ENCODE results near the gene ABCA6.
"Not testable (repeated sequence)": the region's sequence is repeated elsewhere in the genome, so short reads cannot be mapped to it uniquely, and the experiment has no call there.

The ABCA6 gene

GRCh38 chr17:69141431-69142174, at the start of gene ABCA6:
ABCA6 (minus strand) TSS chr17:69141895; CDS start chr17:69140703, 1,192 bp downstream.
- no peak for DNase-seq (ENCODE audit: low read depth)

GRCh38 chr17:69188796-69189195, 47.1 kb upstream of the ABCA6 start:
- no peak for DNase-seq (ENCODE audit: low read depth)

- DNase-seq (ENCODE audit: low read depth), result no peak
These were observed 46.4 kb upstream of the ABCA6 start for GRCh38 chr17:69188064-69188463.

GRCh38 chr17:69187294-69187693, 45.6 kb upstream of the ABCA6 start:
- no peak for DNase-seq (ENCODE audit: low read depth)

- DNase-seq (ENCODE audit: low read depth), result no peak
These were observed 37.7 kb upstream of the ABCA6 start for GRCh38 chr17:69179227-69179952.

- DNase-seq (ENCODE audit: low read depth), result no peak
These were observed 34.7 kb upstream of the ABCA6 start for GRCh38 chr17:69176457-69176795.

- DNase-seq (ENCODE audit: low read depth), result no peak
These were observed 34.1 kb upstream of the ABCA6 start for GRCh38 chr17:69175625-69176456.

- DNase-seq (ENCODE audit: low read depth), result no peak
These were observed 33.5 kb upstream of the ABCA6 start for GRCh38 chr17:69175262-69175624.

GRCh38 chr17:69173118-69173517, 31.4 kb upstream of the ABCA6 start:
- no peak for DNase-seq (ENCODE audit: low read depth)

- DNase-seq (ENCODE audit: low read depth), result no peak
These were observed 28.7 kb upstream of the ABCA6 start for GRCh38 chr17:69170377-69170776.

GRCh38 chr17:69168642-69169041, 26.9 kb upstream of the ABCA6 start:
- not testable (repeated sequence) for DNase-seq (ENCODE audit: low read depth)

GRCh38 chr17:69166957-69167356, 25.3 kb upstream of the ABCA6 start:
- no peak for DNase-seq (ENCODE audit: low read depth)

GRCh38 chr17:69164206-69164605, 22.5 kb upstream of the ABCA6 start:
- DNase-seq (ENCODE audit: low read depth), result no peak

- no peak for DNase-seq (ENCODE audit: low read depth)
These were observed 17.7 kb upstream of the ABCA6 start for GRCh38 chr17:69159418-69159817.

- no peak for DNase-seq (ENCODE audit: low read depth)
These were observed 12.6 kb upstream of the ABCA6 start for GRCh38 chr17:69154267-69154666.

- no peak for DNase-seq (ENCODE audit: low read depth)
These were observed 8.6 kb upstream of the ABCA6 start for GRCh38 chr17:69150333-69150732.

- no peak for DNase-seq (ENCODE audit: low read depth)
These were observed 5.8 kb upstream of the ABCA6 start for GRCh38 chr17:69147460-69147859.

GRCh38 chr17:69144331-69145255, 2.9 kb upstream of the ABCA6 start:
- no peak for DNase-seq (ENCODE audit: low read depth)

GRCh38 chr17:69143683-69144231, 2.1 kb upstream of the ABCA6 start:
- no peak for DNase-seq (ENCODE audit: low read depth)

GRCh38 chr17:69143151-69143550, 1.5 kb upstream of the ABCA6 start:
- DNase-seq (ENCODE audit: low read depth), result no peak

GRCh38 chr17:69142175-69142802, 594 bp upstream of the ABCA6 start:
- DNase-seq (ENCODE audit: low read depth), result no peak

Measured in stimulated activated CD8-positive, alpha-beta memory T cell treated with anti-CD3 and anti-CD28 coated beads, Interleukin-7, amount 100 ng/mL, for 24 hours (primary cell).